RPMI7951 (cell line): ENCODE measurements around the gene NLRC5. TPM values are rescaled to one million over a fixed set of nuclear protein-coding genes. Genes with fewer than 3 reads are reported as not detected.

Source experiments
- DNase-seq: peaks from one replicate; pipeline ENCODE4 v3.0.0-alpha.2; 2012; ENCODE audit warnings: low read depth
- total RNA-seq: library from RNA; depleted of rRNA; stranded (reverse); fragments of >200 nt; shearing (Covaris generic); gene quantifications from 2 replicates; pipeline ENCODE4 v1.2.3, GENCODE V29; 2014

The NLRC5 gene
- total RNA-seq, 1 experiment from 2014 or later = 15.0 TPM

DNA sequence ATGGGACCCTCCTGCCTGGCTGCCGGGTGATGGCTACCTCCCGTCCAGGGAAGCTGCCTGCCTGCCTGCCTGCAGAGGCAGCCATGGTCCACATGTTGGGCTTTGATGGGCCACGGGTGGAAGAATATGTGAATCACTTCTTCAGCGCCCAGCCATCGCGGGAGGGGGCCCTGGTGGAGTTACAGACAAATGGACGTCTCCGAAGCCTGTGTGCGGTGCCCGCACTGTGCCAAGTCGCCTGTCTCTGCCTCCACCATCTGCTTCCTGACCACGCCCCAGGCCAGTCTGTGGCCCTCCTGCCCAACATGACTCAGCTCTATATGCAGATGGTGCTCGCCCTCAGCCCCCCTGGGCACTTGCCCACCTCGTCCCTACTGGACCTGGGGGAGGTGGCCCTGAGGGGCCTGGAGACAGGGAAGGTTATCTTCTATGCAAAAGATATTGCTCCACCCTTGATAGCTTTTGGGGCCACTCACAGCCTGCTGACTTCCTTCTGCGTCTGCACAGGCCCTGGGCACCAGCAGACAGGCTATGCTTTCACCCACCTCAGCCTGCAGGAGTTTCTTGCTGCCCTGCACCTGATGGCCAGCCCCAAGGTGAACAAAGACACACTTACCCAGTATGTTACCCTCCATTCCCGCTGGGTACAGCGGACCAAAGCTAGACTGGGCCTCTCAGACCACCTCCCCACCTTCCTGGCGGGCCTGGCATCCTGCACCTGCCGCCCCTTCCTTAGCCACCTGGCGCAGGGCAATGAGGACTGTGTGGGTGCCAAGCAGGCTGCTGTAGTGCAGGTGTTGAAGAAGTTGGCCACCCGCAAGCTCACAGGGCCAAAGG, 36.8 kb downstream of the NLRC5 start:
- peak; percentile 78 for DNase-seq

- no peak for DNase-seq
Observed at GRCh38 chr16:57026778-57027062, 37.4 kb downstream of the NLRC5 start.

DNA sequence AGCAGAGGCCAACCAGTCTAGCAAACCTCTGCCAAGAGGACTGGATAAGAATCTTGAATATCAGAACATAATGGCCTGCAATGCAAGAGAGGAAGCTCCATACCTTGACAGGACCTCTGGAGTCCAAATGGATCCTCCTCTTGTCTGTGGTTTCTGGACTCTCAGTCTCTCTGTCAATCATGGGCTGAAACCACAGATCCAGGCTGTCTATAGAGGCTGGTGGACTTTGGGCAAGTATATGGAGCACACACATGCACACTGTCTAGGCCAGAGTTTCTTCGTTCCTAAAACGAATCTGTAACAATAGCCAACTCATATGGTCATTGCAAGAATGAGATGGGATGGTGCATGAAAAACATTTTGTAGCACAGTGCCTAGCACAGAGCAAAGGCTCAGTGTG, 37.7 kb downstream of the NLRC5 start:
- no peak for DNase-seq

- DNase-seq = no peak
Observed at GRCh38 chr16:57028086-57028485, 38.7 kb downstream of the NLRC5 start.

DNA sequence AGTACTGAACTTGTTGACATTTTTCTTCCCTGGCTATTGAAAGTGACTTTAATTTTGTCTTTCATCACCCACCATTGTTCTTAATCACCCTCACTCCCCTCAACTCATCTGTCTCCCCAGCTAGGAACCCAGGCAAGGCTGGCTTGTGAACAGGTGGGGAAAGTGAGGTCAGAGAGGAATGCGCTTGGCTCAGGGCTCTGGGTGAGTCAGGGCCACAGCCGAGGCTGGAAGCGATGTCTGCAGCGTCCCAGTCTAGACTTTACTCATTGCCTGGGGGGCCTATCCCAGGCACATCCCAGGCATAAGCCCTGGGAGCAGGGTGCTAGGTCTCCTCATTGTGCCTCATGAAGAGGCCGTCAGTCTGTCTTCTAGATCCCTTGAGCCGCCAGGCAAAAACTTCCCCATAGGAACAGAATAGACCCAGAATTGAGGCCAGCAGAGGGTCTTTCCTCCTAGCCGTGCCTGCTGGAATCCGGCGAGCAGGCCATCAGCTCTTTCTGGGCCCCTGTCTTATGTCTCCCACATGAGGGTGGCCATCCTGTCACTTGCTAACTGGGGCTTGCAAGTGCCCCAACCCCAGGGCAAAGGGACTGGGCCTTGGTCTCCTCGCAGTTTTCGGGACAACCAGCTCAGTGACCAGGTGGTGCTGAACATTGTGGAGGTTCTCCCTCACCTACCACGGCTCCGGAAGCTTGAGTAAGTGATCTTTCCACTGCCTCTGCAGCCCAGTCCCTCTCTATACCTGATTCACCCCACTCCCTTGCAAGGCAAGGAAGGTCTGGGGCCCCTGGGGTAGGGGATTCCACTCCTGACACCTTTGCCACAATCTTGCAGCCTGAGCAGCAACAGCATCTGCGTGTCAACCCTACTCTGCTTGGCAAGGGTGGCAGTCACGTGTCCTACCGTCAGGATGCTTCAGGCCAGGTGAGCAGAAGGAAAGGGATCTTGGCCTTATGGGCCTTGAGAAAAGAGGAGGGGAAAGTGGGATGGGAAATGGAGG, 40.1 kb downstream of the NLRC5 start:
- peak; percentile 91 for DNase-seq

DNA sequence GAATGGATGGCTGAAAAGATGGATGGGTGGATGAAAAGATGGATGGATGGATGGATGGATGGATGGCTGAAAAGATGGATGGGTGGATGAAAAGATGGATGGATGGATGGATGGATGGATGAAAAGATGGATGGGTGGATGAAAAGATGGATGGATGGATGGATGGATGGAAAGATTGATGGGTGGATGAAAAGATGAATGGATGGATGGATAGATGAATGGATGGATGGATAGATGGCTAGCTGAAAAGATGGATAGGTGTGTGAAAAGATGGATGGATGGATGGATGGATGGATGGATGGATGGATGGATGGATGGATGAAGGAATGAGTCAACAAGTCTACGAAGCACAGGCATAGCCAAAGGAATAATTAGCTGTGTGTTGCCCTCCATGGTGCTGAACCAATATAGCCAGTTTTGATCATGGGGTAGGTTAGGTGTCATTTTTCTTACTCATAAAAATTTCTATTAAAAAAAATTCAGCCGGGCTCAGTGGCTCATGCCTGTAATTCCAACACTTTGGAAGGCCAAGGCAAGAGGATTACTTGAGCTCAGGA, 41.1 kb downstream of the NLRC5 start:
- no peak for DNase-seq

DNA sequence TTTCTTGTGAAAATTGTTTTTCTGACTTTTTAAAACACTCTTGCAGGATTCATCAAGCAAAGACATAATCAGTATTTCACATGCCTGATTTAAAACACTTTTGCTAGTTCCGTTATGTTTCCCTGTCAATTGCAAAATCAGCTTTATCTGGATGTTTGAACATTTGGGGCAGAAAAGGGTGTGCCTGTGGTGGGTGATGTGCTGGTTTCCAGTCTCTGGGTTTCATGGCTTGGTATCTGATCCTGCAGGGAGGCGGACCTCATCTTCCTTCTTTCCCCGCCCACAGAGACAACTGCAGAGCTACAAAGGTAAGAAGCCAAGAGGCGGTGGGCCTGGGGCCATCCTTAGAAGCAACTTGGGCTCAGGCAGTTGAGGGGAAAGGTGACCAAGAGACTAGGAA, 41.8 kb downstream of the NLRC5 start:
- no peak for DNase-seq

- no peak for DNase-seq
Observed at GRCh38 chr16:57032346-57032745, 43.0 kb downstream of the NLRC5 start.

DNA sequence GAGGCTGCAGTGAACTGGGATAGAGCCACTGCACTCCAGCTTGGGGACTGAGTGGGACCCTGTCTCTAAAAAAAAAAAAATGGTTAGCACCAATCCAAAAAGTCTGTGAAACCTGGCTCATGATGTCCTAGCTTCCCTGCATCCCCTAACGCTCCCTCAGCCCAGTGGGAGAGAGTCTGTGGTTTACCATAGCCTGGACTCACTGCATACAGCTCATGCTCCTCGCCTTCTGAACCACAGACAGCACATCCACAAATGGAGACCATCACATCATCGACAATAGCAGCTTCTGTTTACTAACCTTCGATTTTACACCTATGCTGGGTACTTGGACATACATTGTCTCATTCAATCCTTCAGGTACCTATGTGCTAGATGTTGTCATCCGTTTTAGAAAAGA, 43.6 kb downstream of the NLRC5 start:
- DNase-seq = peak; percentile 20

- DNase-seq = no peak
Observed at GRCh38 chr16:57036315-57036714, 47.0 kb downstream of the NLRC5 start.

- DNase-seq = no peak
Observed at GRCh38 chr16:57036945-57037344, 47.6 kb downstream of the NLRC5 start.

- DNase-seq = peak; percentile 32
Observed at GRCh38 chr16:57038166-57038565, 48.8 kb downstream of the NLRC5 start.

GRCh38 chr16:57039148-57039812, 49.9 kb downstream of the NLRC5 start:
- peak; percentile 52 for DNase-seq

- no peak for DNase-seq
Observed at GRCh38 chr16:57041182-57042156, 52.1 kb downstream of the NLRC5 start.

DNA sequence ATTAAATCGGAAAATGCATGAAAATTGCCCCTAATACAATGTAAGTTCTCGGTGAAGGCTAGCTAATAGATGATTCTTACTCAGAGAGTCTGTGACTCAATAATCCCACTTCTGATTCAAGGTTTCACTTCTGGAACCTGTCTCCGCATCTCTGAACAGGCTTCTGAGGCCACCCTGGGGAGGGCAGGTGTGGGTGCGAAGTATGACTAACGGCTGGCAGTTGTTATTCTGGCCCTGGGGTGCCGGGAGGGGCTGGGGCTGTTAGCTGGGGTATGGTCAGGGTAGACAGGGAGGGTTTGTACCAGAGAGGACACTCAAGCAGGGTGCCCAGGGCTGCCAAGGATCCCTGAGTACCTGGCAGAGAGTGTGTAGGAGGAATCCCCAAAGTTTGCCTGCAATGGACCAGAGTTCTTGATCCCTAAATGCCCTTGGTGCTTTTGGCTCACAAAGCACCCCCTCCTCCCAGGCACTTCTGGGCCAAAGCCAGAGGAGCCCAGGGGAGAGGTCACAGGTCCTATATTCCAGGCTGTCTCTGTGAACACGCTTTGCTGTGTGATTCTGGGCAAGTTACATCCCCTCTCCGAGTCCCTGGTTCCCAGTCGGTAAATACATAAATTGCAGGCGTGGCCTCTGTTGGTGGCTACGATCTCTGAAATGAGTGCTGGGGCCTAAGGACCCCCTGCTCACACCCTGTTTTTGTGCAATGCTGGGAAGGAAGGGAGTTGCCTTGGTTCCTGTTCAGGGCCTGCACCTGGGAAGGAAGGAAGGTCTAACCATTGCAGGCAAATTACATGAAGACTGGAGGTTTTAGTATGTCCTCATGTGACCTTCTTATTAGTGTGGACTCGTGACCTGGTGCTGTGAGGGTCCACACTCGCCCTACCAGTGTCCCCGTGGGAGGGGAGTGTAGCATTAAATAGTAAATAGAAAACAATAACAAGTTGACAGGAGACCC, 53.1 kb downstream of the NLRC5 start:
- DNase-seq = no peak

- DNase-seq = no peak
Observed at GRCh38 chr16:57043248-57043647, 53.9 kb downstream of the NLRC5 start.

- DNase-seq = no peak
Observed at GRCh38 chr16:57044931-57045693, 55.8 kb downstream of the NLRC5 start.

DNA sequence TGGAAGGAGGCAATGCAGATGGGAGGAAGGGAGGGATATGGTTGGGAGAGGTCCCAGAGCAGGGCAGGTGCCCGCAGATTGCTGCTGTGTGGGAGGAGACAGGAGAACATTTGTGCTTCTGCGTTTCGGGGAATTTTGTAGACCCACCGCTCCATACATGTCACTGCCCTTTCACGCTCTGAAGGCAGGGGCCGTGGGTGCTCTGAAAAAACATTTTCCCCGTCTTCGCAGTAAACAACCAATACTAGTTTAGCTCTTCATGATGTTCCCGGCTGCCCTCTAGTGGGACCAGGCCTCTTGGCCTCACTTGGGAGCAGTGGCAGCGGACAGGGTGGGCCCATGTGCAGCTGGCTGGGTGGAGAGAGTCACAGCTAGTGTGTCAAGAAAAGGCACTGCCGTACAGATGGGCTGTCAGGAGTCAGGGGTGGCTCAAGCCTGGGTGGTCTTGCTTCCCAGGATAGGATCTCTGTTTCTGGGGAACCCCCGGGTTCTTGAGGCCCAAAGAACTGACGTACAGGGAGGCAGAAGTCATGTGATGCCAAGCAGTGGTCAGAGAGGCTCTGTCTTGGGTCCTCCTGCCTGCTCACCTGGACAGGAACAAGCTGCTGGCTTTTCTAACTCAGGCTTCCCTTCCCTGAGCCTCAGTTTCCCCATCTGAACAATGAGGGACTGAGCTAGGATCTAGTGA, 56.5 kb downstream of the NLRC5 start:
- peak; percentile 31 for DNase-seq
